ENCODE data around the gene PRKCH.
A peak's percentile ranks its signal among the peaks of the same experiment; 100 is the strongest.

PRKCH gene

DNA sequence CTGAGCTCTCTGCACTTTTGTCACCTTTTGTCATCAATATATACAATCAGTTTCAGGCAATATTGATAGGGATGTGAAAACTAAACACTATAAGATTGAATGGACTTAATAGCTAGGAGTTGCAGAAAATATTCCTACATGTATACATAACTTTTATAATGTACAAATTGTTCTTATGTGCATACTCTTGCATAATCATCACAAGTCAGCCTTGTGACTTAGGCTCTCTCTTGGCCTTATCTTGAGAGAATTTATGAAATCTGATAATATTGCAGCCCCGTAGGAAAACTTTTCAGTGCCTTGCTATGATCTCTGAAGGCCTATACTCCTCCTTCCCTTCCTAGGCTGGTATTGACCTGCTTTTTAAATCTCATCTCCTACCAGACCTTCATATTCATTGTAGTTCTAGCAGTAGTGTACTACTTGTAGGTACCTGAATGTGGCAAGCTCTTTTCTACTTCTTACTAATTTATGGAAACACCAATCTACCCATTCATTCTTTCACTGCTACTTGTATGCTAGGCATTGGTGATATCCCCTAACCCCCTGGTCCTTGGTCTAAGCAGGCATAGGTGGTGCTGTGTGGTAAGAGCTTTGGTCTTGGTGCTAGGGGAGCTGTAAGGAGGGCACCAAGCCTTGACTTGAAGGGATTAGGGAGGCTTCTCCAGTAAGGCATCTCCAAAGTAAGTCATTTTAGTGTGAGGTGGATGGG lies 100.0 kb downstream of the PRKCH start:
- no peak for DNase-seq (ENCODE audit: low read depth, low spot score)

DNA sequence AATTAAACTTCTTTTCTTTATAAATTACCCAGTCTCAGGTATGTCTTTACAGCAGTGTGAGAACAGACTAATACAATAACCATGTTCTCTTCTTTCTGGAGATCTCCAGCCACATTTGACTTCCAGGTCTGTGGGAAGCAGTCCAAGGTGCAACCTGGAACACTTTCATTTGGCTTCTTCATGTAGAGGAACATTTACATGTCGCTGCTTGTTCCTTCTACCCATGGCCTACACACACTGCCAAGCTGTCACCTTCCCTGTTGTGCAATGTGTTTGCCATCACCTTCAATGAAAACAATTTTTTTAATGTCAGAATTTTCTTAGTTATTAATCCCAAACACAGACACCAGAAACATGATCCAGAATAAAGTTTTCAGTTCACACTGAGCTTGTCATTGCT lies 104.7 kb downstream of the PRKCH start:
- DNase-seq (ENCODE audit: low read depth, low spot score), result no peak

GRCh38 chr14:61428261-61428660 lies 106.9 kb downstream of the PRKCH start:
- no peak for DNase-seq (ENCODE audit: low read depth, low spot score)

DNA sequence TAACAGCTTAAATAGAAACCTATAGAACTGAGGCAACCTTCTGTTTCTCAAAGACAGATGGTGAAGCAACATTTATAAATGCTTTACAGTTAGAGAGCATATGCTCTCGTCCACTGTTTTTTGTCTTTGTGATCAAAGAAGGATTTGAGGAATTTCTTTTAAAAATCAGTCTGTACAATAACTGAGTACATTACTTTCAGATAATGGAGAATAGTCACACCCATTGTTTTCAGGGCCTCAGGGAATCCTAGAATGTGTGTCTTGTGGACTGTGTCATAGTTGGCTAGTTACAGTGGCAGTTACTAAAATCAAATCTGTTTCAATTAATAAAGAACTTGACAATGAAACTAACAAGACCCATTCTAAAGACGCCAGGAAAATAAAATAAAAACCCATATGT lies 107.9 kb downstream of the PRKCH start:
- no peak for DNase-seq (ENCODE audit: low read depth, low spot score)

DNA sequence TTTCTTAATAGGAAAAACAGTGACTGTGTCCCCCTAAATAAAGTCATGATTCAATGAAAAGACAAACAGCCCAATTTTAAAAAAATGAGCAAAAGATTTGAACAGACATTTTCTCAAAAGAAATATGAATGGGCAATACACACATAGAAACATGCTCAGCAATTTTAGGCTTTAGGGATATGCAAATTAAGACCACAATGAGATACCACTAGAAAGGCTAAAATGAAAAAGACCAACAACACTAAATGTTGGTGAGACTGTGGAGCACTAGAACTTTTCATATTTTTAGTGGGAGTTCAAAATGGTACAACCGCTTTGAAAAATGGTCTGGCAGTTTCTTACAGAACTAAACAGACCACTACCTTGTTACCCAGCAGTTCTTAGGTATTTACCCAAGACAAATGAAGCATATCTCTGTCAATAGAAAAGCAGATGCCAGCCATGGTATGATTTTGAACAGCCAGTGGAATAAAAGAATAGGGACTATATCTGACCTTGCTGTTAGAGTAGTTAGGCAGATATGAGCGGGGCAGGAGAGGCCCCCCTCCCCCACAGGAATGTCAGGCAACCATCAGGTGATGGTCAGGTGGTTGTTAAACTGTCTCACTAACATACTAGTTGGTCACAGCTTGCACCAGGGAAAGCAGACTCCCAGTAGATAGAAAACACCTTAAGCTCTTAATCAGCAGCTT lies 108.8 kb downstream of the PRKCH start:
- no peak for DNase-seq (ENCODE audit: low read depth, low spot score)

GRCh38 chr14:61433169-61433568 lies 111.8 kb downstream of the PRKCH start:
- DNase-seq (ENCODE audit: low read depth, low spot score), result no peak

DNA sequence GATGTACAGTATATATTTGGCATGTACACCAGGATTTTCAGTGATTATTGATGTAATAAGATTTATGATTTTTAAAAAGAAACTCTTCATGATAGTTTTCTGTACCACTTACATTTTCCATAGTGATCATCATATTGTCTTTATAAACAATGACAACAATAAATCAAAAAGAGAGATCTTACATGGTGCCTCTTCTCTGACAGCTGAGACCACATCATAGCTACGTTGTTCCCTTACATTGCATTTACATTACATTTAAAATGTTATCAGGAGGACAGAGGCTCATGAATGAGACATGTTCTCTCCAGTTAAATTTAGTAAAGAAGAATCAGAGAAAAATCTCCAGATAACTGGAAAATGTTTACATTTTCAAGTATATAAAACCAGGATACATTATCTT lies 112.4 kb downstream of the PRKCH start:
- DNase-seq (ENCODE audit: low read depth, low spot score), result no peak

- no peak for DNase-seq (ENCODE audit: low read depth, low spot score)
These were observed 112.9 kb downstream of the PRKCH start for GRCh38 chr14:61434311-61434710.

DNA sequence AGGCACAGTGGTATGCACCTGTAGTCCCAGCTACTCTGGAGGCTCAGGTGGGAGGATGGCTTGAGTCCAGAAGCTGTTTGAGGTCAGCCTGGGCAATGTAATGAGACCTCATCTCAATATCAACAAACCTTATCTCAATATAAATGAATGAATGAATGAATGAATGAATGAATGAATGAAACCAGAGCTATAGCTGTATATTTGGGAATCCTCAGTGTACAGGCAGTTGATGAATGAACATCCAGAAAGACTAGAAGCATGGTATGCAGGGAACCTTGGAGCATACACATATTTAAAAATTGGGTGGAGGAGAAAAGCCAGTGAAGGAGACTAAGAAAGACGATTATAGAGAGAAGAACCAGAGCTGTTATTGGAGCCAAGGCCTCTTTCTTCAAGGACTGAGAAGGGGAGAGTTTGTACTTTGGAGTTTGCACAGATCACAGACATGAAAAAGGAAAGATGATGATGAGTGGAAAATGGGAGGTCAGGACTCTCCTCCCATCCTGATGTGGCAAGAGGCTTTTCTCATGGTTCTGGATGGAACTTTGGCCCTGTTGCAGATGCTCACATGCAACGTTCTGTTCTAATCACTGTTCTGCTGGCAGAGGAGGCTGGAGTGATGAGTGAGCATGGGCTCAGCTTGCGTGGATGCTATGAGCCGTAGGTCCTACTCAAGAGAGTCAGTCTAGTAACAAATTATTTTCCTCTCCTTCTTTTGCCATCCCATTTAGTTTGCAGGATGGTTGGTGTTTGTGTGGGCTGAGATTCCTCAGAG lies 114.4 kb downstream of the PRKCH start:
- DNase-seq (ENCODE audit: low read depth, low spot score), result no peak

DNA sequence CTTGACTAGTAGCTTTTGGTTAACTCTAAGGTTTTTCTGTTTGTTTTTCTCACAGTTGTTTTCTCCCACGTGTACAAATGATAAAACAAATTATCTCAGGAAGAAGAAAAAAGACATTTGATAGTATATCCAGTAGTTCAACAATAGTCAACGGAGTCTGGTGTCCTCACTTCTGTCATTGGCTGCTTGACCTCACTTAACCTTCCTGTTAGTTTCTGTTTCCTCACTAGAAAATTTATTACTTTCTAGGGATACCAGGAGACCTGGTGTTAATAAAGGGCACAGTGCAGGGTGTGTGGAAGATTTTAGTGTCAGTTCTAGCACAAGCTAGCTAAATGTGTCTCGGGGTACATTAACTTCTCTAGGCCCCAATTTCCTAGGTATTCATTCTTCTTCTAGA lies 116.0 kb downstream of the PRKCH start:
- no peak for DNase-seq (ENCODE audit: low read depth, low spot score)

DNA sequence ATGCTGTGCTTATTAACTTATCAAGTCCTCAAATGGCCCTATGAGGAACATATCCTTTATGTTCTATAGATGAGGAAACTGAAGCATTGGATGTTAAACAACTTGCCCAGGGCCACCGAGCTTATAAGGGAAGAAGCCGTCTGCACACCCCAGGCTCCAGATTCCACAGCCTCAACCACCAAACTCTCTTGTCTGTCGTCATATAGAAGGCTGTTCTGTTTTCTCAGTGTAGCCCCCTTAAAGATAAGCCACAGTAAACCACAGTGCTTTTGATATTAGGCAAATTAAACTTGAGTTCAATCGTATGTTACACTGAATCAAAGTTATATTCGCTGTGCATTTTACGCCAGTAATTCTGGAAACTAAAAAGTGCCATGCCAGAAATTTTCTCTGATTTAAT lies 116.7 kb downstream of the PRKCH start:
- no peak for DNase-seq (ENCODE audit: low read depth, low spot score)

- DNase-seq (ENCODE audit: low read depth, low spot score), result no peak
These were observed 117.1 kb downstream of the PRKCH start for GRCh38 chr14:61438497-61438859.

- DNase-seq (ENCODE audit: low read depth, low spot score), result peak; percentile 89
These were observed 117.7 kb downstream of the PRKCH start for GRCh38 chr14:61438860-61439765.

- DNase-seq (ENCODE audit: low read depth, low spot score), result no peak
These were observed 118.5 kb downstream of the PRKCH start for GRCh38 chr14:61439779-61440418.

DNA sequence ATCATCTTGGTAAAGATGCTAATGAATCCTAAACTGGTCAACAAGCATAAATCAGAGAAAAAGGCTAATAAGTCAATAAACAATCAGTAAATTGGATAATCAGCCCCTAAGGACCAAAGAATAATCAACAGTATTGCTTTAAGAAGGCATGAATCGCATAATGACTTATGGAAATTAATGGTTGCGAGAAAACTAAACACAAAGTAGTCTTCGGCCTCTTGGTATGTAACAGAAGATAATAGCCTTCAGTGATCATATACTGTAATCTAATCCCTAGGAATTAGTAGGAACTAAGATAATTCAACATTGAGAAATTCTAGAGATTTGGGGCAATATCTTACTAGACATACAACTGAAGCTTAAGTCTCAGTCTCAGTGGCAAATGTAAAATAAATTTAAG lies 122.1 kb downstream of the PRKCH start:
- DNase-seq (ENCODE audit: low read depth, low spot score), result no peak

DNA sequence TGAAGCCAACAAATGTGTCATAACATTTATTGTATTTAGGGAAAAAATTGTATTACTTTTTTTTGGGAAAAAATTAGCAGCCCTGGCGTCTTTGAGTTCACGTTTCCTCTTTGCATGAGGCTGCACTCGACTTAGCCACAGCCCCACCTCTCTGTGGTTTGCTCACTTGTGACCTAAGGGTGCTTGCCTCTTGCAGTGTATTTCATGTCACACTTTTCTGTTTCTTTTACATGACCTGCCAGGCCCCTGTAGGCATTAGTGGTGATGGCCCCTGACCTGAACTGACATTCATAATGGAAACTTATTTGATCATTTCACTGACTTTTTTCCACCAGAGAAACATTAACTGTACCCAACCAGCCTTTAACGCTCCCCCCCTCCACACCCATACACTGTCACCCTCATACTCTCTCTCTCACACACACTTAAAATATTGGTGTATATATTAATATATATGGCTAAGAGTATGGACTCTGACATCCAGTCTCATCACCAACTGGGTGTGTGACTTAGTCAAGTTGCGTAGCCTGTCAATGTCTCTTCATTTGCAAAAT lies 122.9 kb downstream of the PRKCH start:
- DNase-seq (ENCODE audit: low read depth, low spot score), result no peak

DNA sequence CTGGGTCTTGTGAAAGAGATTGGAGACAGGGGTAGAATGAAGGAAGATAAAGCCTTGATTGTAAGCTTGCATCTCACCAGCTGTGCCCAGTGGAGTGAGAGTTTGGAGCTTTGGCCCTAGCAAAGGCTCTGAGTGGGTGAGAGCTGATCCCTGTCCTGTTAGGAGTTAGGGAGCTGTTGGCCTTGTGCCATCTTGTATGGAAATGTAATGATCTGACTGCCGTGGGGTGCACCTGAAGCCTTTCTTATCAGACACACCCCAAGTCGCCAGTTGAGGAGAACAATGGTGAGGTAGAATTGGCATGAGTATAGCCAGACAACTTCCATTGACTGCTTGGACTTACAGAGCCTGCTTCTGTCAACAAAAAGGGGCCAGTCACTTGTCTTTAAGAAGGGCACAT lies 130.1 kb downstream of the PRKCH start:
- DNase-seq (ENCODE audit: low read depth, low spot score), result no peak

DNA sequence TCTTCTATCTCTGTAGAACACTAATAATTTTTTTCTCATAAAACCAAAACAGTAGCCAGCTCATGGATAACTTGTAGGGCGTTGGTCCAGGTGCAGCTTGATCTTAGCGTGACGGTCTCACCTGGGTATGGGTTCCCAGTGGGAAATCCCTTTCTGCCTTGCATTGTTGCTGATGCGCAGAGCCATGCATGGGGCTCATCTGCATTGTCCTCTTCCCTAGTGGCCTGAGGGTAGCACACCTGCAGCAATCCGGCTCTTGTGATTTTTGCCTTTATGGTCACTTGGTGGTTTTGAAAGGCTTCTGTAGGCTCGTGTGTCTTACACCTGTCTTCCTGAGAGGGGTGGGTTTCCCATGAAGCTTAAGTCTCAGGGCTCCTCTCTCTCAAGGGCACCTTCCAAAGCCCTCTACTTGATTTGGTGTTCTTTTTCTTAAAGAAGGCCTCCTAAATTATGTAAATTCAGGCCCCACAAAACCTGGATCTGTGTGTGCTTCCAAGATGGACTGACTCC lies 130.6 kb downstream of the PRKCH start:
- DNase-seq (ENCODE audit: low read depth, low spot score), result no peak

DNA sequence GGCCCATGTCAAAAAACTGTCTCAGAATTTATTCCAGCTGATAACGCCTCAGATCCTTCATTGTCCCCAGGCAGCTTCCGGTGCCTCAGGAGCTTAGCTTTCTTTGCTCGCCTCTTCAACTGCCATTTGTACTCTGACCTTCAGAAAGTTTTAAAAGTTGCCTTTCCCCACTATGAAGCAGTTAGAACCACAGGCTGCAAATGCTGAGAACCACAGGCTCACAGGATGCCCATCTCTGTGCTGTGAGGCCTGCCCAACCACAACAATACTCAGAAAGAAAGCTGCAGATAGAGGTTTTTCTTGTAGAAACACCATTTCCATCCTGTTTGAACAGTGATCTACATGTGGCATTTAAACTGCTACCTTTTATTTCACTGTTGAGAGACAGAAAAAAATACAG lies 131.1 kb downstream of the PRKCH start:
- no peak for DNase-seq (ENCODE audit: low read depth, low spot score)

DNA sequence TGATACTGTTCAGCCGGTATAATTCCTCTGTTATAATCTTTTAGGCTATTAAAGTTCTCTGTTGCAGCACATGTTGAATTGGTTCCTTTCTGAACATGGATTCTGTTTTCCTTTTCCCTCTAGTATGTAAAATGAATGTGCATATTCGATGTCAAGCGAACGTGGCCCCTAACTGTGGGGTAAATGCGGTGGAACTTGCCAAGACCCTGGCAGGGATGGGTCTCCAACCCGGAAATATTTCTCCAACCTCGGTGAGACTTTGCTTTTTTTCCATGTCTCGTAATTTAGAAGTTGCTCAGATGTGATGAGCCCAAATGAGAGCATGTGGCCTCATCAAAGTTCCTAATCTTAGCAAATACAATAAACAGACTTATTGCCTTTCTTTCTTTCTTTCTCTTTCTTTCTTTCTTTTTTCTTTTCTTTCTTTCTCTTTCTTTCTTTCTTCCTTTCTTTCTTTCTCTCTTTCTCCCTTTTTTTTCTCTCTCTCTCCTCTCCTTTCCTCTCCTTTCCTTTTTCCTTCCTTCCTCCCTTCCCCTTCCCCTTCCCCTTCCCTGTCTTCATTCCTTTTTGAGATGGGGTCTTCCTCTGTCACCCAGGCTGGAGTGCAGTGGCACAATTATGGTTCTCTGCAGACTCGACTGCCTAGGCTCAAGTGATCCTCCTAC lies 131.9 kb downstream of the PRKCH start:
- no peak for DNase-seq (ENCODE audit: low read depth, low spot score)
